Neural cell (in vitro differentiated cells): Measurements from ENCODE around the gene SAMD3. TPM values are rescaled to one million over a fixed set of nuclear protein-coding genes. Genes with fewer than 3 reads are reported as not detected.
A peak's percentile ranks its signal among the peaks of the same experiment; 100 is the strongest.

ENCODE experiments used
- H2AFZ ChIP-seq: fragments of 200-600, 300-800 bp; sonication (generic), shearing (Covaris generic); 2 replicates; pipeline ENCODE4 v1.6.0; 2014; ENCODE audit warnings: low read depth, mild to moderate bottlenecking, antibody characterized with exemption, low read length, moderate library complexity
- H3F3A ChIP-seq: fragments of 200-600 bp; shearing (Covaris generic); 2 replicates; pipeline ENCODE4 v1.6.1; 2016; ENCODE audit warnings: mild to moderate bottlenecking, moderate library complexity, mixed read lengths, antibody characterized with exemption, low read length; ENCODE audit not compliant: insufficient read depth, poor library complexity, severe bottlenecking
- H3K27ac ChIP-seq: fragments of 200-600, 300-800 bp; sonication (generic), shearing (Covaris generic); 2 replicates; pipeline ENCODE4 v1.5.1; 2014; ENCODE audit warnings: mild to moderate bottlenecking, low read length, moderate library complexity
- H3K27me3 ChIP-seq: fragments of 300-800, 200-600 bp; sonication (generic), shearing (Covaris generic); 2 replicates; pipeline ENCODE4 v1.6.0; 2014; ENCODE audit warnings: mild to moderate bottlenecking, low read depth, low read length, moderate library complexity; ENCODE audit not compliant: insufficient read depth
- H3K36me3 ChIP-seq: fragments of 300-800, 200-600 bp; sonication (generic), shearing (Covaris generic); 2 replicates; pipeline ENCODE4 v1.5.1; 2014; ENCODE audit warnings: mild to moderate bottlenecking, antibody characterized with exemption, low read length, moderate library complexity; ENCODE audit not compliant: insufficient read depth
- H3K4me2 ChIP-seq: fragments of 300-800, 200-600 bp; sonication (generic), shearing (Covaris generic); 2 replicates; pipeline ENCODE4 v1.6.0; 2014; ENCODE audit warnings: mild to moderate bottlenecking, low read length
- H3K4me3 ChIP-seq: fragments of 300-800, 200-600 bp; sonication (generic), shearing (Covaris generic); 2 replicates; pipeline ENCODE4 v1.5.1; 2014; ENCODE audit warnings: mild to moderate bottlenecking, low read length, moderate library complexity
- H3K79me2 ChIP-seq: fragments of 200-600 bp; shearing (Covaris generic); replicated peaks from 2 replicates; pipeline ENCODE4 v1.6.0; 2014; ENCODE audit warnings: mild to moderate bottlenecking, low read length, moderate library complexity; ENCODE audit not compliant: insufficient read depth
- H3K9ac ChIP-seq: fragments of 300-800, 200-600 bp; sonication (generic), shearing (Covaris generic); 2 replicates; pipeline ENCODE4 v1.6.1; 2016; ENCODE audit warnings: mild to moderate bottlenecking, low read length, mixed read lengths
- H3K9me2 ChIP-seq: fragments of 200-600 bp; shearing (Covaris generic); 2 replicates; pipeline ENCODE4 v1.6.1; 2016; ENCODE audit warnings: mild to moderate bottlenecking, low read length, mixed read lengths; ENCODE audit not compliant: insufficient read depth
- H3K9me3 ChIP-seq: fragments of 200-600, 300-800 bp; sonication (generic), shearing (Covaris generic); 2 replicates; pipeline ENCODE4 v1.6.1; 2016; ENCODE audit warnings: mild to moderate bottlenecking, mixed run types, low read length, moderate library complexity, mixed read lengths
- H4K20me1 ChIP-seq: fragments of 200-600 bp; shearing (Covaris generic); 2 replicates; pipeline ENCODE4 v1.6.1; 2016; ENCODE audit warnings: mild to moderate bottlenecking, mixed run types; ENCODE audit not compliant: insufficient read depth
- EP300 ChIP-seq: fragments of 450-650 bp; conservative IDR thresholded peaks from 2 replicates; pipeline ENCODE4 v1.6.1; 2014; ENCODE audit warnings: antibody characterized with exemption, mild to moderate bottlenecking, moderate library complexity; ENCODE audit not compliant: poor library complexity, severe bottlenecking
- EZH2 ChIP-seq: fragments of 200-600, 300-800 bp; shearing (Covaris generic), sonication (generic); IDR thresholded peaks from 2 replicates; pipeline ENCODE4 v1.6.1; 2014; ENCODE audit warnings: antibody characterized with exemption, low read length, borderline replicate concordance, mild to moderate bottlenecking; ENCODE audit not compliant: insufficient read depth, poor library complexity, severe bottlenecking
- POLR2AphosphoS5 ChIP-seq: IDR thresholded peaks from 2 replicates; pipeline ENCODE4 v1.6.1; 2012
- polyA plus RNA-seq: library from polyadenylated mRNA; depleted of rRNA; stranded (reverse); fragments of >200 nt; gene quantifications from 2 replicates; pipeline ENCODE4 v1.2.3, GENCODE V29; 2014
- TF ChIP-seq, protein P1 (sequence below): IDR thresholded peaks from 2 replicates; pipeline ENCODE4 v1.6.1; 2012; ENCODE audit warnings: borderline replicate concordance
- TF ChIP-seq, protein P2 (sequence below): fragments of 450-650 bp; IDR thresholded peaks from 2 replicates; pipeline ENCODE4 v1.5.1; 2014; ENCODE audit warnings: antibody characterized with exemption, mild to moderate bottlenecking, moderate library complexity; ENCODE audit not compliant: poor library complexity, severe bottlenecking

The SAMD3 gene
- polyA plus RNA-seq, 1 donor from 2014 or later: 17.1 TPM

GRCh38 chr6:130216620-130217019 lies 6.1 kb downstream of the SAMD3 start:
- Histone ChIP-seq H3K79me2 (no peaks in the 10 kb centered on the region), H3K9me3 (no peaks in the 10 kb centered on the region), H3K9me2 (no peaks in the 10 kb centered on the region), H3F3A (no peaks in the 10 kb centered on the region), H3K4me2 (no peak overlapping the region), H4K20me1 (no peaks in the 10 kb centered on the region), H3K9ac (no peak overlapping the region), H3K4me3 (no peak overlapping the region), H3K27ac (peak overlapping the region; percentile 3), H3K36me3 (no peaks in the 10 kb centered on the region), H3K27me3 (no peaks in the 10 kb centered on the region), H2AFZ (no peak overlapping the region)
- TF ChIP-seq, protein P1, sequence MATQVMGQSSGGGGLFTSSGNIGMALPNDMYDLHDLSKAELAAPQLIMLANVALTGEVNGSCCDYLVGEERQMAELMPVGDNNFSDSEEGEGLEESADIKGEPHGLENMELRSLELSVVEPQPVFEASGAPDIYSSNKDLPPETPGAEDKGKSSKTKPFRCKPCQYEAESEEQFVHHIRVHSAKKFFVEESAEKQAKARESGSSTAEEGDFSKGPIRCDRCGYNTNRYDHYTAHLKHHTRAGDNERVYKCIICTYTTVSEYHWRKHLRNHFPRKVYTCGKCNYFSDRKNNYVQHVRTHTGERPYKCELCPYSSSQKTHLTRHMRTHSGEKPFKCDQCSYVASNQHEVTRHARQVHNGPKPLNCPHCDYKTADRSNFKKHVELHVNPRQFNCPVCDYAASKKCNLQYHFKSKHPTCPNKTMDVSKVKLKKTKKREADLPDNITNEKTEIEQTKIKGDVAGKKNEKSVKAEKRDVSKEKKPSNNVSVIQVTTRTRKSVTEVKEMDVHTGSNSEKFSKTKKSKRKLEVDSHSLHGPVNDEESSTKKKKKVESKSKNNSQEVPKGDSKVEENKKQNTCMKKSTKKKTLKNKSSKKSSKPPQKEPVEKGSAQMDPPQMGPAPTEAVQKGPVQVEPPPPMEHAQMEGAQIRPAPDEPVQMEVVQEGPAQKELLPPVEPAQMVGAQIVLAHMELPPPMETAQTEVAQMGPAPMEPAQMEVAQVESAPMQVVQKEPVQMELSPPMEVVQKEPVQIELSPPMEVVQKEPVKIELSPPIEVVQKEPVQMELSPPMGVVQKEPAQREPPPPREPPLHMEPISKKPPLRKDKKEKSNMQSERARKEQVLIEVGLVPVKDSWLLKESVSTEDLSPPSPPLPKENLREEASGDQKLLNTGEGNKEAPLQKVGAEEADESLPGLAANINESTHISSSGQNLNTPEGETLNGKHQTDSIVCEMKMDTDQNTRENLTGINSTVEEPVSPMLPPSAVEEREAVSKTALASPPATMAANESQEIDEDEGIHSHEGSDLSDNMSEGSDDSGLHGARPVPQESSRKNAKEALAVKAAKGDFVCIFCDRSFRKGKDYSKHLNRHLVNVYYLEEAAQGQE: peak; percentile 75
- no peak for TF ChIP-seq EP300
- TF ChIP-seq EZH2: no peak
- TF ChIP-seq POLR2AphosphoS5: no peak
- TF ChIP-seq, protein P2, sequence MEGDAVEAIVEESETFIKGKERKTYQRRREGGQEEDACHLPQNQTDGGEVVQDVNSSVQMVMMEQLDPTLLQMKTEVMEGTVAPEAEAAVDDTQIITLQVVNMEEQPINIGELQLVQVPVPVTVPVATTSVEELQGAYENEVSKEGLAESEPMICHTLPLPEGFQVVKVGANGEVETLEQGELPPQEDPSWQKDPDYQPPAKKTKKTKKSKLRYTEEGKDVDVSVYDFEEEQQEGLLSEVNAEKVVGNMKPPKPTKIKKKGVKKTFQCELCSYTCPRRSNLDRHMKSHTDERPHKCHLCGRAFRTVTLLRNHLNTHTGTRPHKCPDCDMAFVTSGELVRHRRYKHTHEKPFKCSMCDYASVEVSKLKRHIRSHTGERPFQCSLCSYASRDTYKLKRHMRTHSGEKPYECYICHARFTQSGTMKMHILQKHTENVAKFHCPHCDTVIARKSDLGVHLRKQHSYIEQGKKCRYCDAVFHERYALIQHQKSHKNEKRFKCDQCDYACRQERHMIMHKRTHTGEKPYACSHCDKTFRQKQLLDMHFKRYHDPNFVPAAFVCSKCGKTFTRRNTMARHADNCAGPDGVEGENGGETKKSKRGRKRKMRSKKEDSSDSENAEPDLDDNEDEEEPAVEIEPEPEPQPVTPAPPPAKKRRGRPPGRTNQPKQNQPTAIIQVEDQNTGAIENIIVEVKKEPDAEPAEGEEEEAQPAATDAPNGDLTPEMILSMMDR: no peak

DNA sequence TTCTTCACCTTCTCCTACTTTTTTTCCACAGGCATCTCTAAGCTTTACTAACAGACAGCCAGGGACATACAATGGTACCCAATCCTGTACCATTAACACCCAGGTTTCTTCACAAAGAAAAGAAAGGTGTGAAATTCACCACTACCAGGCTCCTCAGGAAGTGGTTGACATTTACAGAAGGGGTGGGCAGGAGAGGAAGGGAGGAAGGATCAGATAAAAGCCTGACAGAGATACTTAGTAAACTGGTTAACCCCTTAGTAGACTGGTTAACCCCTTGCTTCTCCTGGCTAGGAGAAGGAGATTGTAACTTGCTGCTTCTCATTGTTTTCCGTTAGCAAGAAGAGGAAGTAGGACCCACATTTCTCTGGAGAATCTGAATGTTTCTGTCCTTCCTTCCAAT lies 7.2 kb downstream of the SAMD3 start:
- H3F3A ChIP-seq: no peaks in the 10 kb centered on the region
- H3K79me2 ChIP-seq: no peaks in the 10 kb centered on the region
- TF ChIP-seq, protein P1: peak; percentile 24
- TF ChIP-seq EP300: no peak
- H3K27ac ChIP-seq: no peak overlapping the region
- no peaks in the 10 kb centered on the region for H3K9me3 ChIP-seq
- H2AFZ ChIP-seq: no peak overlapping the region
- no peak overlapping the region for H3K4me2 ChIP-seq
- no peak overlapping the region for H3K4me3 ChIP-seq
- H3K9ac ChIP-seq: no peak overlapping the region
- no peaks in the 10 kb centered on the region for H3K27me3 ChIP-seq
- H3K36me3 ChIP-seq: no peaks in the 10 kb centered on the region
- H4K20me1 ChIP-seq: no peaks in the 10 kb centered on the region
- no peaks in the 10 kb centered on the region for H3K9me2 ChIP-seq
